Stimulated activated CD4-positive, alpha-beta T cell treated with anti-CD3 and anti-CD28 coated beads, Interleukin-2, amount 100 ng/mL, for 48 hours (primary cell): ENCODE measurements around the gene TMEM143.
"Not testable (repeated sequence)": the region's sequence is repeated elsewhere in the genome, so short reads cannot be mapped to it uniquely, and the experiment has no call there.

Experiments used
- DNase-seq, 2 donors: peaks; one replicate each; pipeline ENCODE4 v3.0.0-alpha.2; 2020

Gene TMEM143

GRCh38 chr19:48325265-48325910 is 38.4 kb downstream of the TMEM143 start, which contains the start of gene EMP3:
TSS of gene EMP3 (plus strand) at chr19:48325552. CDS start at chr19:48326845, 1,293 bp downstream.
- peak; percentile 72 to 73 for DNase-seq

GRCh38 chr19:48321622-48322591 is 41.8 kb downstream of the TMEM143 start:
- DNase-seq: peak; percentile 96 to 97

- peak; percentile 89 to 95 for DNase-seq
These were observed 42.4 kb downstream of the TMEM143 start for GRCh38 chr19:48321372-48321621.

GRCh38 chr19:48319647-48320541 is 43.8 kb downstream of the TMEM143 start:
- DNase-seq: peak; percentile 79

- DNase-seq: no peak
These were observed 45.3 kb downstream of the TMEM143 start for GRCh38 chr19:48318286-48318987.

GRCh38 chr19:48317708-48317960 is 46.1 kb downstream of the TMEM143 start:
- DNase-seq: not testable (repeated sequence)

- DNase-seq: no peak
These were observed 48.0 kb downstream of the TMEM143 start for GRCh38 chr19:48315712-48316111.

- DNase-seq: no peak
These were observed 52.4 kb downstream of the TMEM143 start for GRCh38 chr19:48311384-48311783.

GRCh38 chr19:48310227-48310626 is 53.5 kb downstream of the TMEM143 start:
- DNase-seq: no peak

- not testable (repeated sequence) for DNase-seq
These were observed 54.0 kb downstream of the TMEM143 start for GRCh38 chr19:48309731-48310130.

- no peak for DNase-seq
These were observed 54.8 kb downstream of the TMEM143 start for GRCh38 chr19:48308631-48309586.

- DNase-seq: no peak
These were observed 59.9 kb downstream of the TMEM143 start for GRCh38 chr19:48303866-48304265.

GRCh38 chr19:48303367-48303766 is 60.4 kb downstream of the TMEM143 start:
- DNase-seq: no peak

GRCh38 chr19:48302600-48302959 is 61.2 kb downstream of the TMEM143 start:
- DNase-seq: no peak

GRCh38 chr19:48301886-48302599 is 61.7 kb downstream of the TMEM143 start:
- DNase-seq: no peak

GRCh38 chr19:48297975-48298374 is 65.8 kb downstream of the TMEM143 start:
- DNase-seq: no peak

- no peak for DNase-seq
These were observed 66.6 kb downstream of the TMEM143 start for GRCh38 chr19:48296963-48297734.

- DNase-seq: no peak
These were observed 68.3 kb downstream of the TMEM143 start for GRCh38 chr19:48295458-48295857.

GRCh38 chr19:48292798-48293197 is 70.9 kb downstream of the TMEM143 start:
- DNase-seq: no peak

GRCh38 chr19:48291489-48291815 is 72.3 kb downstream of the TMEM143 start:
- not testable (repeated sequence) for DNase-seq
